Suprapubic skin (tissue), 3 donors: ENCODE data around the gene DUSP6.
A peak's percentile ranks its signal among the peaks of the same experiment; 100 is the strongest.

ENCODE experiments used
- CTCF ChIP-seq, 2 donors: fragments of 200-600 bp in 1 of 2; fragments of 450-650 bp in 1 of 2; sonication (generic) in 1 of 2; IDR thresholded peaks; one replicate each; pipeline ENCODE4 v1.5.1; 2016 to 2019; ENCODE audit warnings: antibody characterized with exemption in 2 of 2, mild to moderate bottlenecking in 1 of 2, moderate library complexity in 1 of 2
- POLR2A ChIP-seq, 2 donors: fragments of 450-650 bp; IDR thresholded peaks; one replicate each; pipeline ENCODE4 v1.6.1; 2017; ENCODE audit warnings: antibody characterized with exemption in 2 of 2, mild to moderate bottlenecking in 2 of 2, moderate library complexity in 2 of 2

GRCh38 chr12:89352242-89352491 is 134 bp downstream of the DUSP6 start:
- TF ChIP-seq POLR2A (IDR thresholded peaks at IDR 0.05): peak; percentile 84 to 89
- no peak for TF ChIP-seq CTCF (IDR thresholded peaks at IDR 0.05)
